Fibroblast of lung (primary cell): ENCODE measurements around the gene EPHA1. TPM values are rescaled to one million over a fixed set of nuclear protein-coding genes. Genes with fewer than 3 reads are reported as not detected.
A peak's percentile ranks its signal among the peaks of the same experiment; 100 is the strongest.
"Not testable (repeated sequence)": the region's sequence is repeated elsewhere in the genome, so short reads cannot be mapped to it uniquely, and the experiment has no call there.

Source experiments
- DNase-seq, 2 donors: peaks; one replicate each; pipeline versions ENCODE4 v3.0.0 to v3.0.0-alpha.2; 2010; ENCODE audit warnings: low read depth in 2 of 2
- H2AFZ ChIP-seq: 2 replicates; pipeline ENCODE4 v1.5.1; 2012; ENCODE audit warnings: low read length, control low read depth, inconsistent platforms
- H3K27ac ChIP-seq: 2 replicates; pipeline ENCODE4 v1.5.1; 2011; ENCODE audit warnings: low read length, control low read depth; ENCODE audit not compliant: insufficient read depth
- H3K27me3 ChIP-seq: 2 replicates; pipeline ENCODE4 v1.5.1; 2011; ENCODE audit warnings: mild to moderate bottlenecking, low read length; ENCODE audit not compliant: control insufficient read depth, insufficient read depth
- H3K36me3 ChIP-seq: 2 replicates; pipeline ENCODE4 v1.5.1; 2011; ENCODE audit warnings: low read length; ENCODE audit not compliant: control insufficient read depth, insufficient read depth
- H3K4me1 ChIP-seq: 2 replicates; pipeline ENCODE4 v1.5.1; 2011; ENCODE audit warnings: low read length; ENCODE audit not compliant: control insufficient read depth, insufficient read depth; ENCODE audit errors: extremely low read depth
- H3K4me2 ChIP-seq: 2 replicates; pipeline ENCODE4 v1.5.1; 2011; ENCODE audit warnings: low read length, control low read depth; ENCODE audit not compliant: insufficient read depth; ENCODE audit errors: extremely low read depth
- H3K4me3 ChIP-seq, 4 experiments: fragments of 200-600 bp in 1 of 4; sonication (generic) in 1 of 4; replicated peaks in 1 of 4; 2 replicates each; pipeline ENCODE4 v1.5.1; 2011 to 2016; ENCODE audit warnings: low read length in 4 of 4, low read depth in 3 of 4, mild to moderate bottlenecking in 3 of 4, control low read depth in 2 of 4, inconsistent platforms in 1 of 4, mixed read lengths in 1 of 4; ENCODE audit not compliant: insufficient read depth in 1 of 4; ENCODE audit errors: control extremely low read depth in 1 of 4
- H3K79me2 ChIP-seq: 2 replicates; pipeline ENCODE4 v1.5.1; 2012; ENCODE audit warnings: mild to moderate bottlenecking, low read length, inconsistent platforms; ENCODE audit not compliant: control insufficient read depth, insufficient read depth
- H3K9ac ChIP-seq: 2 replicates; pipeline ENCODE4 v1.5.1; 2011; ENCODE audit warnings: mild to moderate bottlenecking, low read length, control low read depth; ENCODE audit not compliant: insufficient read depth
- H3K9me3 ChIP-seq: 2 replicates; pipeline ENCODE4 v1.5.1; 2012; ENCODE audit warnings: low read depth, low read length; ENCODE audit not compliant: control insufficient read depth, insufficient read depth
- H4K20me1 ChIP-seq: 2 replicates; pipeline ENCODE4 v1.5.1; 2011; ENCODE audit warnings: low read length; ENCODE audit not compliant: control insufficient read depth, insufficient read depth; ENCODE audit errors: extremely low read depth
- CTCF ChIP-seq, 2 donors: IDR thresholded peaks in 1 of 2; conservative IDR thresholded peaks in 1 of 2; 1 replicate in 1 of 2; 2 replicates in 1 of 2; pipeline ENCODE4 v1.5.1; 2011 to 2012; ENCODE audit warnings: low read length in 2 of 2, control low read depth in 1 of 2, inconsistent platforms in 1 of 2, low read depth in 1 of 2, mild to moderate bottlenecking in 1 of 2
- EZH2 ChIP-seq: IDR thresholded peaks from 2 replicates; pipeline ENCODE4 v1.5.1; 2012; ENCODE audit warnings: low read length, control low read depth, mild to moderate bottlenecking; ENCODE audit errors: missing control alignments
- polyA plus RNA-seq, 2 donors: library from polyadenylated mRNA; depleted of rRNA in 1 of 2; stranded (reverse) in 1 of 2; unstranded in 1 of 2; fragments of >200 nt; gene quantifications; 2 replicates each; pipeline ENCODE4 v1.2.1, GENCODE V29; 2011 to 2012; ENCODE audit warnings: missing spikeins in 1 of 2
- total RNA-seq: library from RNA; depleted of rRNA; stranded (reverse); fragments of >200 nt; gene quantifications from 2 replicates; pipeline ENCODE4 v1.2.1, GENCODE V29; 2014

Gene EPHA1
- total and polyA plus RNA-seq, 2 donors (not counting 1 experiment from before 2014, with no cell fraction given) = under 0.01 to 0.09 TPM

- H3K79me2 ChIP-seq = no peaks in the 10 kb centered on the region
- peaks cover 3% of the 10 kb centered on the region for H3K27me3 ChIP-seq
- no peak overlapping the region for H3K9ac ChIP-seq
- H4K20me1 ChIP-seq = no peaks in the 10 kb centered on the region
- H3K27ac ChIP-seq = no peak overlapping the region
- no peak overlapping the region for H3K4me3 ChIP-seq
- H3K9me3 ChIP-seq = no peaks in the 10 kb centered on the region
- no peak overlapping the region for H2AFZ ChIP-seq
- DNase-seq = no peak
- H3K4me2 ChIP-seq = no peak overlapping the region
- H3K4me1 ChIP-seq = peaks cover 8% of the 10 kb centered on the region
- H3K36me3 ChIP-seq = no peaks in the 10 kb centered on the region
- TF ChIP-seq CTCF (conservative IDR thresholded peaks at IDR 0.05 in 1 of 2, IDR thresholded peaks at IDR 0.05 in 1 of 2; ENCODE audit: low read depth in 1 of 2, low read length in 2 of 2) (no peak), EZH2 (no peak)
These were observed 1.1 kb downstream of the EPHA1 start for GRCh38 chr7:143407287-143408251.

GRCh38 chr7:143406002-143406357 is 2.7 kb downstream of the EPHA1 start:
- H4K20me1 ChIP-seq = no peaks in the 10 kb centered on the region
- DNase-seq = no peak
- H3K9me3 ChIP-seq = no peaks in the 10 kb centered on the region
- no peak for TF ChIP-seq CTCF (conservative IDR thresholded peaks at IDR 0.05 in 1 of 2, IDR thresholded peaks at IDR 0.05 in 1 of 2; ENCODE audit: low read depth in 1 of 2, low read length in 2 of 2)
- TF ChIP-seq EZH2 = no peak
- H3K9ac ChIP-seq = no peak overlapping the region
- H3K4me3 ChIP-seq = no peak overlapping the region
- H3K27me3 ChIP-seq = peaks cover 3% of the 10 kb centered on the region
- no peaks in the 10 kb centered on the region for H3K79me2 ChIP-seq
- no peaks in the 10 kb centered on the region for H3K36me3 ChIP-seq
- no peak overlapping the region for H2AFZ ChIP-seq
- H3K4me1 ChIP-seq = peaks cover 8% of the 10 kb centered on the region
- no peak overlapping the region for H3K4me2 ChIP-seq
- no peak overlapping the region for H3K27ac ChIP-seq

GRCh38 chr7:143405173-143406001 is 3.3 kb downstream of the EPHA1 start:
- Histone ChIP-seq H3K9ac (no peak overlapping the region), H3K36me3 (no peaks in the 10 kb centered on the region), H3K4me1 (peaks cover 4% of the 10 kb centered on the region), H3K27ac (no peak overlapping the region), H3K9me3 (no peaks in the 10 kb centered on the region), H3K79me2 (no peaks in the 10 kb centered on the region), H4K20me1 (no peaks in the 10 kb centered on the region), H3K4me3 (no peak overlapping the region), H3K4me2 (no peak overlapping the region), H3K27me3 (peaks cover 3% of the 10 kb centered on the region), H2AFZ (no peak overlapping the region)
- peak in 1 of 2 donors; percentile 93 for DNase-seq
- TF ChIP-seq CTCF (conservative IDR thresholded peaks at IDR 0.05 in 1 of 2, IDR thresholded peaks at IDR 0.05 in 1 of 2; ENCODE audit: low read depth in 1 of 2, low read length in 2 of 2) (no peak), EZH2 (no peak)

- H3K27ac ChIP-seq, H4K20me1 ChIP-seq, H3K79me2 ChIP-seq, H3K4me1 ChIP-seq, DNase-seq, H3K9me3 ChIP-seq, H3K4me2 ChIP-seq, H3K4me3 ChIP-seq, H3K27me3 ChIP-seq, H3K36me3 ChIP-seq, H3K9ac ChIP-seq, H2AFZ ChIP-seq: not testable (repeated sequence)
These were observed 6.4 kb downstream of the EPHA1 start for GRCh38 chr7:143402233-143402632.
